ENCODE results near the gene GNB2.
A peak's percentile ranks its signal among the peaks of the same experiment; 100 is the strongest.
"Not testable (repeated sequence)": the region's sequence is repeated elsewhere in the genome, so short reads cannot be mapped to it uniquely, and the experiment has no call there.

GNB2 gene

GRCh38 chr7:100665168-100665726, 8.3 kb upstream of the GNB2 start:
- no peak for DNase-seq (ENCODE audit: low read depth)

- DNase-seq (ENCODE audit: low read depth) = no peak
Observed at GRCh38 chr7:100667331-100668068, 6.0 kb upstream of the GNB2 start.

GRCh38 chr7:100668069-100668449, 5.5 kb upstream of the GNB2 start:
- no peak for DNase-seq (ENCODE audit: low read depth)

GRCh38 chr7:100669106-100669505, 4.4 kb upstream of the GNB2 start:
- not testable (repeated sequence) for DNase-seq (ENCODE audit: low read depth)

- DNase-seq (ENCODE audit: low read depth) = no peak
Observed at GRCh38 chr7:100670074-100670473, 3.5 kb upstream of the GNB2 start.

GRCh38 chr7:100671353-100672327, 1.9 kb upstream of the GNB2 start:
- no peak for DNase-seq (ENCODE audit: low read depth)

GRCh38 chr7:100673942-100674410, 436 bp downstream of the GNB2 start:
- no peak for DNase-seq (ENCODE audit: low read depth)

- no peak for DNase-seq (ENCODE audit: low read depth)
Observed at GRCh38 chr7:100674411-100675104, 1.0 kb downstream of the GNB2 start.

GRCh38 chr7:100675105-100675451, 1.5 kb downstream of the GNB2 start:
- no peak for DNase-seq (ENCODE audit: low read depth)

GRCh38 chr7:100675581-100676350, 2.2 kb downstream of the GNB2 start:
- peak; percentile 73 for DNase-seq (ENCODE audit: low read depth)

GRCh38 chr7:100676501-100677306, 3.2 kb downstream of the GNB2 start:
- DNase-seq (ENCODE audit: low read depth) = no peak

GRCh38 chr7:100677308-100678267, 4.0 kb downstream of the GNB2 start:
- DNase-seq (ENCODE audit: low read depth) = no peak

- no peak for DNase-seq (ENCODE audit: low read depth)
Observed at GRCh38 chr7:100678291-100678984, 4.9 kb downstream of the GNB2 start.

- no peak for DNase-seq (ENCODE audit: low read depth)
Observed at GRCh38 chr7:100679129-100679926, 5.8 kb downstream of the GNB2 start.

GRCh38 chr7:100679927-100680575, 6.5 kb downstream of the GNB2 start:
- DNase-seq (ENCODE audit: low read depth) = no peak

- DNase-seq (ENCODE audit: low read depth) = no peak
Observed at GRCh38 chr7:100680576-100681271, 7.2 kb downstream of the GNB2 start.
